HEK293 (cell line): Measurements from ENCODE around the gene SCN8A.

Experiments
- ZBTB10 ChIP-seq: fragments of 450-650 bp; formaldehyde crosslinking; IDR thresholded peaks from 2 replicates; pipeline ENCODE4 v1.5.1; 2016; ENCODE audit warnings: missing biosample characterization, missing genetic modification characterization
- ZBTB21 ChIP-seq: fragments of 450-650 bp; formaldehyde crosslinking; IDR thresholded peaks from 2 replicates; pipeline ENCODE4 v1.5.1; 2017; ENCODE audit warnings: missing biosample characterization, missing genetic modification characterization
- ZBTB49 ChIP-seq: fragments of 450-650 bp; formaldehyde crosslinking; IDR thresholded peaks from 2 replicates; pipeline ENCODE4 v1.5.1; 2016; ENCODE audit warnings: missing biosample characterization, missing genetic modification characterization, low read depth
- ZNF292 ChIP-seq: fragments of 450-650 bp; formaldehyde crosslinking; IDR thresholded peaks from 2 replicates; pipeline ENCODE4 v1.5.1; 2016; ENCODE audit warnings: low read depth, missing biosample characterization, missing genetic modification characterization, borderline replicate concordance
- TF ChIP-seq, protein P1 (sequence below): fragments of 450-650 bp; formaldehyde crosslinking; IDR thresholded peaks from 2 replicates; pipeline ENCODE4 v1.5.1; 2016; ENCODE audit warnings: missing biosample characterization, missing genetic modification characterization

DNA sequence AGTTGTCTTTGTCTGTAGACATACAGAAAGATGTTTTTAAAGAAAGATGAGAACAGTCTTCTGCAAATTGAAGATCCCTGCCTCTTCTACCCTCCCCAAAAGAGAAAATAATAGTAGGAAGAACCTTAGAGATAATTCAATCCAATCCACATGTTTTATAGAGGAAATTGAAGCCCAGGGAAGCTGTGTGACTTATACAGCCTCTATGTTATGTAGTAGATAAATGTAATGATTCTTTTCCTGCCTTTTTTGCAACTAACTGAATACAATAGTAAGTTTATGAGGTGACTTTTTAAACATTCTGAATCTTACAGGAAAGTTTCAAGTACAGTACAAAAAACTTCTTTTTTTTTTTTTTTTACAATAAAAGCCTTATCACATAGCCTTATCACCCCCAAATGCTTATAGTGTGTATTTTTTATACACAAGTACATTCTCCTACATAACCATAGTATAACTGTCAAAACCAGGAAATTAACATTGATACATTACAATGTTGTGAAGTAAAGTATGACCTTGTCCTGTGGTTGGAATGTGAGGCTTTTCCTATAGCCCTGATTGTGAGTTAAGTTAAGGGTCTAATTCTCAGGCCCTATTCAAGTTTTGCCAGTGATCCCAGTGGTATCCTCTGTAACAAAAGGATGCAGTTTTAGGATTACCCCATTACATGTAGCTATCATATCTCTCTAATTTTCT lies 163.1 kb downstream of the SCN8A start:
- TF ChIP-seq, protein P1, sequence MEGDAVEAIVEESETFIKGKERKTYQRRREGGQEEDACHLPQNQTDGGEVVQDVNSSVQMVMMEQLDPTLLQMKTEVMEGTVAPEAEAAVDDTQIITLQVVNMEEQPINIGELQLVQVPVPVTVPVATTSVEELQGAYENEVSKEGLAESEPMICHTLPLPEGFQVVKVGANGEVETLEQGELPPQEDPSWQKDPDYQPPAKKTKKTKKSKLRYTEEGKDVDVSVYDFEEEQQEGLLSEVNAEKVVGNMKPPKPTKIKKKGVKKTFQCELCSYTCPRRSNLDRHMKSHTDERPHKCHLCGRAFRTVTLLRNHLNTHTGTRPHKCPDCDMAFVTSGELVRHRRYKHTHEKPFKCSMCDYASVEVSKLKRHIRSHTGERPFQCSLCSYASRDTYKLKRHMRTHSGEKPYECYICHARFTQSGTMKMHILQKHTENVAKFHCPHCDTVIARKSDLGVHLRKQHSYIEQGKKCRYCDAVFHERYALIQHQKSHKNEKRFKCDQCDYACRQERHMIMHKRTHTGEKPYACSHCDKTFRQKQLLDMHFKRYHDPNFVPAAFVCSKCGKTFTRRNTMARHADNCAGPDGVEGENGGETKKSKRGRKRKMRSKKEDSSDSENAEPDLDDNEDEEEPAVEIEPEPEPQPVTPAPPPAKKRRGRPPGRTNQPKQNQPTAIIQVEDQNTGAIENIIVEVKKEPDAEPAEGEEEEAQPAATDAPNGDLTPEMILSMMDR (tag by site-specific recombination), result no peak
- TF ChIP-seq ZBTB21 (tag by site-specific recombination) (no peak), ZBTB10 (tag by site-specific recombination) (no peak), ZBTB49 (no peak), ZNF292 (tag by site-specific recombination) (no peak)
